Transverse colon (tissue), 4 donors: ENCODE measurements around the gene OR2Z1. TPM values are rescaled to one million over a fixed set of nuclear protein-coding genes. Genes with fewer than 3 reads are reported as not detected.

Experiments used
- DNase-seq: peaks from one replicate; pipeline ENCODE4 v3.0.0-alpha.2; 2019
- H3K27ac ChIP-seq, 4 donors: fragments of 200-600 bp; sonication (generic); 2 replicates each; pipeline ENCODE4 v1.5.1; 2016 to 2018; ENCODE audit warnings: inconsistent platforms in 4 of 4
- H3K27me3 ChIP-seq: fragments of 200-600 bp; sonication (generic); 2 replicates; pipeline ENCODE4 v1.5.1; 2017; ENCODE audit warnings: inconsistent platforms
- H3K36me3 ChIP-seq, 4 donors: fragments of 200-600 bp; sonication (generic); 2 replicates each; pipeline ENCODE4 v1.5.1; 2017 to 2019; ENCODE audit warnings: inconsistent platforms in 4 of 4
- H3K4me1 ChIP-seq, 4 donors: fragments of 200-600 bp; sonication (generic); 2 replicates each; pipeline ENCODE4 v1.5.1; 2017 to 2020; ENCODE audit warnings: inconsistent platforms in 4 of 4
- H3K4me3 ChIP-seq, 4 donors: fragments of 200-600 bp; sonication (generic); 1 replicate in 1 of 4; 2 replicates in 3 of 4; pipeline versions ENCODE4 v1.5.1 to v1.6.1; 2017 to 2019; ENCODE audit warnings: inconsistent platforms in 4 of 4
- H3K9me3 ChIP-seq, 2 donors: fragments of 200-600 bp; sonication (generic); 2 replicates each; pipeline ENCODE4 v1.5.1; 2017 to 2019; ENCODE audit warnings: inconsistent platforms in 2 of 2
- EP300 ChIP-seq: sonication (generic); formaldehyde crosslinking; IDR thresholded peaks from one replicate; pipeline ENCODE4 v1.6.1; 2017; ENCODE audit warnings: antibody characterized with exemption, low read depth
- POLR2A ChIP-seq: fragments of 450-650 bp; IDR thresholded peaks from one replicate; pipeline ENCODE4 v1.6.1; 2016; ENCODE audit warnings: antibody characterized with exemption, mild to moderate bottlenecking, moderate library complexity
- POLR2AphosphoS5 ChIP-seq, 3 donors: sonication (generic); formaldehyde crosslinking; IDR thresholded peaks; one replicate each; pipeline ENCODE4 v1.6.1; 2016; ENCODE audit warnings: antibody characterized with exemption in 3 of 3
- WGBS, 2 donors: methylation state at CpG; one replicate each; pipeline ENCODE4 v1.1.5; 2018; ENCODE audit warnings: low coverage in 1 of 2; 5-methylcytosine and 5-hydroxymethylcytosine counted together
- in situ Hi-C, 4 donors: fragments of 200-750 bp; cut with MboI; loops; one replicate each; pipeline versions ENCODE4 v1.15.0 to v1.15.1; 2017; ENCODE audit warnings: low sequenced_read_pairs in 3 of 4, low pct_ligation_motif_present in 1 of 4, low pct_unique_long_range_greater_than_20kb in 1 of 4
- intact Hi-C: fragments of 100-400 bp; cut with DNase I; formaldehyde crosslinking; loops from one replicate; pipeline ENCODE4 v1.15.1; 2023; ENCODE audit warnings: low total_unique reads
- total RNA-seq, 4 donors: library from RNA; depleted of rRNA; stranded (reverse); fragments of >200 nt; gene quantifications; one replicate each; pipeline ENCODE4 v1.1.0, GENCODE V29; 2016
- TF ChIP-seq, protein P1 (sequence below), 5 experiments: fragments of 200-600 bp in 3 of 5; fragments of 450-650 bp in 2 of 5; sonication (generic) in 3 of 5; IDR thresholded peaks; 1 replicate in 2 of 5; 2 replicates in 3 of 5; pipeline ENCODE4 v1.5.1; 2016 to 2017; ENCODE audit warnings: antibody characterized with exemption in 5 of 5, inconsistent platforms in 3 of 5, mild to moderate bottlenecking in 2 of 5, moderate library complexity in 1 of 5

The OR2Z1 gene
- total RNA-seq, 4 donors from 2014 or later: not detected

DNA sequence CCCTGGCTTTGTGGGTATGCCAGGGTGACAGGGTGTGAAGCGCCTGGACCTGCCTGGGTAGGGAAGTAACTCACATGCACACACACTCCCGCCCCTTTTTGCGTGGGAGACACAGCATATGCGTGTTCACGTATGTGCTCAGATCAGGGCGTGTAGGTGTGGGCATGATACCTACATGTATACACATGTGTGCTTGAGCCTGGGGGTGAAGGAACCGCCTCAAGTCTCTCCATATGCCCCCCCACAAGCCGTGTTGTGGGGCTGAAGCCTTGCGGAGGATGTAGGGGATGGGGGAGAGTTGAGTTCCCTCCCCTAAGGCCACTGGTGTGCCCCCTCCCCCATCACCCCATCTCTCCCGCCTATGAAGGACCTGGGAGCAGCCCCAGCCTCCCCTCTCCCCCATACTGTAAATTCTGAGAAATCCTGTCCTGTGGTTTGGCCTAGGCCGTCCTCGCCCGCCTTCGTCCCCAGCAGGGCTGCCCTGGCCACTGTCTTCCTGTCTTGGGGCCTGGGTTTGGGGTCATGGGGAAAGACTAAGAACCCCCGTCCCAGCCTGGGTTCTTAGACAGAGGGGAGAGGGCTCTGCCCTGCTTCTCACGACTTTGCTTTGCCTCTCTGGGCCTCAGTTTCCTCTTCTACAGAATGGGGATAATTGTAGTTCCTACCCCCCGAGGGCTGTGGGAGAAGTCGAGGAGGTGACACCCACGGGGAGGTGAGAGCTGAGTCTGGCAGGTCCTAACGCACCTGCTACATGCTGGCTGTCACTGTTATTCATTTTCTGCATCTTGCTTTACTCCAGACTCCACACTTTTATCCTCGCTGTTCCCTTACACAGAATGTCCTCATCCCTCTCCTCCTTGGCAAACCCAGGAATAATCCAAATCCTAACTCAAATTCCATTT is 37.2 kb upstream of the OR2Z1 start:
- no peak overlapping the region for H3K27ac ChIP-seq
- H3K36me3 ChIP-seq: no peaks in the 10 kb centered on the region
- H3K4me3 ChIP-seq: no peak overlapping the region
- intact Hi-C loops: no loop called here
- TF ChIP-seq POLR2AphosphoS5 (IDR thresholded peaks at IDR 0.05) (no peak), POLR2A (no peak), EP300 (no peak)
- TF ChIP-seq, protein P1, sequence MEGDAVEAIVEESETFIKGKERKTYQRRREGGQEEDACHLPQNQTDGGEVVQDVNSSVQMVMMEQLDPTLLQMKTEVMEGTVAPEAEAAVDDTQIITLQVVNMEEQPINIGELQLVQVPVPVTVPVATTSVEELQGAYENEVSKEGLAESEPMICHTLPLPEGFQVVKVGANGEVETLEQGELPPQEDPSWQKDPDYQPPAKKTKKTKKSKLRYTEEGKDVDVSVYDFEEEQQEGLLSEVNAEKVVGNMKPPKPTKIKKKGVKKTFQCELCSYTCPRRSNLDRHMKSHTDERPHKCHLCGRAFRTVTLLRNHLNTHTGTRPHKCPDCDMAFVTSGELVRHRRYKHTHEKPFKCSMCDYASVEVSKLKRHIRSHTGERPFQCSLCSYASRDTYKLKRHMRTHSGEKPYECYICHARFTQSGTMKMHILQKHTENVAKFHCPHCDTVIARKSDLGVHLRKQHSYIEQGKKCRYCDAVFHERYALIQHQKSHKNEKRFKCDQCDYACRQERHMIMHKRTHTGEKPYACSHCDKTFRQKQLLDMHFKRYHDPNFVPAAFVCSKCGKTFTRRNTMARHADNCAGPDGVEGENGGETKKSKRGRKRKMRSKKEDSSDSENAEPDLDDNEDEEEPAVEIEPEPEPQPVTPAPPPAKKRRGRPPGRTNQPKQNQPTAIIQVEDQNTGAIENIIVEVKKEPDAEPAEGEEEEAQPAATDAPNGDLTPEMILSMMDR (IDR thresholded peaks at IDR 0.05): no peak
- H3K9me3 ChIP-seq: no peaks in the 10 kb centered on the region
- no peaks in the 10 kb centered on the region for H3K27me3 ChIP-seq
- 56 to 72% methylated on average over 10 to 21 of the region's 21 CpGs for WGBS, 2 donors
- in situ Hi-C loops: no loop called here
- no peaks in the 10 kb centered on the region for H3K4me1 ChIP-seq
- DNase-seq: no peak

DNA sequence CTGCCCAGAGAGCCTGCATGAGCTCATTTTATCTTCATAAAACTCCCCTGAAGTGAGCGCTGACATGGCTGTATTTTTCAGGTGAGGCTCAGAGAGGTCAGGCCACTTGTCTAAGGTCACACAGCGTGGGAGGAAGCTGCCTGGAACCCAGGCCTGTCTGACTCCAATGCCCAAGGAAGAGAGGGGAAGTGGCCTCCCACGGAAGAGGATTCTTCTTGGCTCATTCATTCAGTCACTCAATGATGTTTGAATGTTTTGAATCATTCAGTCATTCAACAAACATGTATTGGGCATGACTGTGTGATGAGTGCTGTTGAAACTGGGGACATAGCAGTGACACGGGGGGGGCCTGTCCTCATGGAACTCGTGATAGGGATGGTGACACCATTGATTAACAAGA is 34.9 kb upstream of the OR2Z1 start:
- Histone ChIP-seq H3K36me3 (no peaks in the 10 kb centered on the region), H3K4me1 (no peaks in the 10 kb centered on the region), H3K9me3 (no peaks in the 10 kb centered on the region), H3K4me3 (no peak overlapping the region), H3K27ac (no peak overlapping the region), H3K27me3 (no peaks in the 10 kb centered on the region)
- in situ Hi-C loops: no loop called here
- intact Hi-C loops: no loop called here
- 53 to 80% methylated on average over 1 to 5 of the region's 5 CpGs for WGBS, 2 donors
- TF ChIP-seq EP300: no peak
- TF ChIP-seq, protein P1 (IDR thresholded peaks at IDR 0.05): no peak
- no peak for TF ChIP-seq POLR2A
- no peak for TF ChIP-seq POLR2AphosphoS5 (IDR thresholded peaks at IDR 0.05)
- DNase-seq: no peak

DNA sequence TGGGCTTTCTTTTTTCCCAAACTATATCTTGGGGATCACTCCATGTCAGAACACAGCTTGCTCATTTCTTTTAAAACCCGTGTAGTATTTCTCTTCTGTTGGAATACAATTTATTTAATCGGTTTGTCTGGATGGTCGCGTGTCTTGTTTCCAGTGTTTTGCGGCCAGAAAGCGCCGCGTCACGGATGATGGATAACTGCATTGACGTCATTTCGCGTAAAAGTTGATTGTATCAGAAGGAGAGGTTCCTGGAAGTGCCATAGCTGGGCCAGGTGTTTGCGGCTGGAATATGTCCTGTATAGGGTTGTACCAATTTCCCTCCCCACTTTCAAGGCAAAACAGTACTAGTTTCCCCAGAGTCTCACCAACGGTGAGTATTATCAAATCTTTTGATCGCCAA is 32.5 kb upstream of the OR2Z1 start:
- intact Hi-C loops (no loop called here), in situ Hi-C loops (no loop called here)
- H3K4me1 ChIP-seq: no peaks in the 10 kb centered on the region
- 89 to 90% methylated on average over 12 to 15 of the region's 15 CpGs for WGBS, 2 donors
- no peak overlapping the region for H3K4me3 ChIP-seq
- H3K27ac ChIP-seq: no peak overlapping the region
- no peaks in the 10 kb centered on the region for H3K36me3 ChIP-seq
- no peaks in the 10 kb centered on the region for H3K9me3 ChIP-seq
- TF ChIP-seq EP300: no peak
- no peak for TF ChIP-seq POLR2AphosphoS5 (IDR thresholded peaks at IDR 0.05)
- TF ChIP-seq, protein P1 (IDR thresholded peaks at IDR 0.05): no peak
- TF ChIP-seq POLR2A: no peak
- DNase-seq: no peak
- H3K27me3 ChIP-seq: peaks cover 9% of the 10 kb centered on the region

DNA sequence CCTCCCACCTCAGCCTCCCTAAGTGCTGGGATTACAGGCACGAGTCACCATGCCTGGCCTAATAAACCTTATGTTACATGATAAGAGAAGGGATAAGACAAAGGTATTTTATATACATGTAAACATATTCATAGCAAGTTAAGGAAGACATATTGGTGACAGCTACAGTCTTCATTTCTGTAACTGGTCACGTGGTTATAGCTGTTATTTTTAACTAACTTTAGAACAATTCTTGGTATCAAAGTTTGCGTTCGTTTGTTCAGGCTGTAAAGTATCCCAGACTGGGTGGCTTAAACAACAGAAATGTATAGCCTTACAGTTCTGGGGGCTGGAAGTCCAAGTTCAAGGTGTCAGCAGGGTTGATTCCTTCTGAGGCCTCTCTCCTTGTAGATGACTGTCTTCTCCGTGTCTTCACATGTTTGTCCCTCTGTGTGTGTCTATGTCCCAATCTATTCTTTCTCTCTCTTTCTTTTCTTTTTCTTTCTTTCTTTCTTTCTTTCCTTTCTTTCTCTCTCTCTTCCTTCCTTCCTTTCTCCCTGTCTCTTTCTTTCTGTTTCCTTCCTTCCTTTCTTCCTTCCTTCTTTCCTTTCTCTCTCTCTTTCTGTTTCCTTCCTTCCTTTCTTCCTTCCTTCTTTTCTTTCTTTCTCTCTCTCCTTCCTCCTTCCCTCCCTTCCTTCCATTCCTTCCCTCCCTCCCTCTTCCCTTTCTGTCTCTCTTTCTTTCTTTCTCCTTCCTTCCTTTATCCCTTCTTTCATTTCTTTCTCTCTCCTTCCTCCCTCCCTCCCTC is 30.5 kb upstream of the OR2Z1 start:
- intact Hi-C loops: no loop called here
- no peaks in the 10 kb centered on the region for H3K9me3 ChIP-seq
- WGBS, 2 donors: 38 to 67% methylated on average over 1 to 5 of the region's 5 CpGs
- no peak overlapping the region for H3K4me3 ChIP-seq
- DNase-seq: no peak
- no peak overlapping the region for H3K27ac ChIP-seq
- H3K36me3 ChIP-seq: no peaks in the 10 kb centered on the region
- in situ Hi-C loops: no loop called here
- H3K27me3 ChIP-seq: peaks cover 21% of the 10 kb centered on the region
- H3K4me1 ChIP-seq: no peaks in the 10 kb centered on the region
- TF ChIP-seq EP300 (no peak), POLR2AphosphoS5 (IDR thresholded peaks at IDR 0.05) (no peak), POLR2A (no peak)
- TF ChIP-seq, protein P1 (IDR thresholded peaks at IDR 0.05): no peak
